Measurements from ENCODE around the gene ARID4B.
"Not testable (repeated sequence)": the region's sequence is repeated elsewhere in the genome, so short reads cannot be mapped to it uniquely, and the experiment has no call there.

The ARID4B gene

DNA sequence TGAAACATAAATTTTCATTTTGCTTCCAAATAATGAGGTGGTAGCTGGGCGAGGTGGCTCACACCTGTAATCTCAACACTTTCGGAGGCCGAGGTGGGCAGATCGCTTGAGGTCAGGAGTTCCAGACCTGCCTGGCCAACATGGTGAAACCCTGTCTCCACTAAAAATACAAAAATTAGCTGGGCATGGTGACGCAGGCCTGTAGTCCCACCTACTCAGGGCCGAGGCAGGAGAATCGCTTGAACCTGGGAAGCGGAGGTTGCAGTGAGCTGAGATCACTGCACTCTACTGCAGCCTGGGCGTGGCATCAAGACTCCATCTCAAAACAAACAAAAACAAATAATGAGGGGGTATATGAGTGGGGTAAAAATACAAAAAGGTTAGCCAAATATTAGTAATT is 168.0 kb downstream of the ARID4B start:
- not testable (repeated sequence) for H3K9me3 Mint-ChIP-seq, ATAC-seq, DNase-seq, H3K27me3 Mint-ChIP-seq
- H3K4me3 Mint-ChIP-seq: peak overlapping the region; percentile 75 to 93
- H3K27ac Mint-ChIP-seq: peak overlapping the region; percentile 37 to 97
- peaks cover 15% of the 10 kb centered on the region for H3K4me1 Mint-ChIP-seq

- H3K27me3 Mint-ChIP-seq, DNase-seq, ATAC-seq, H3K9me3 Mint-ChIP-seq: not testable (repeated sequence)
- Mint-ChIP-seq H3K27ac (peak overlapping the region in 1 of 2 donors; percentile 15), H3K4me3 (peak overlapping the region in 1 of 2 donors; percentile 93), H3K4me1 (peaks cover 21% of the 10 kb centered on the region)
Measured at GRCh38 chr1:235159284-235159683, 168.7 kb downstream of the ARID4B start.

GRCh38 chr1:235158680-235159079 is 169.3 kb downstream of the ARID4B start:
- no peaks in the 10 kb centered on the region for H3K27me3 Mint-ChIP-seq
- no peaks in the 10 kb centered on the region for H3K9me3 Mint-ChIP-seq
- peak overlapping the region in 1 of 2 donors; percentile 32 for H3K4me3 Mint-ChIP-seq
- peak overlapping the region in 1 of 2 donors; percentile 94 for H3K27ac Mint-ChIP-seq
- DNase-seq (no peak), ATAC-seq (no peak)
- peaks cover 27% of the 10 kb centered on the region for H3K4me1 Mint-ChIP-seq

- Mint-ChIP-seq H3K27ac (no peak overlapping the region), H3K27me3 (no peaks in the 10 kb centered on the region), H3K4me1 (peaks cover 29% of the 10 kb centered on the region), H3K9me3 (no peaks in the 10 kb centered on the region), H3K4me3 (no peak overlapping the region)
- ATAC-seq (no peak), DNase-seq (no peak)
Measured at GRCh38 chr1:235157150-235157549, 170.8 kb downstream of the ARID4B start.

DNA sequence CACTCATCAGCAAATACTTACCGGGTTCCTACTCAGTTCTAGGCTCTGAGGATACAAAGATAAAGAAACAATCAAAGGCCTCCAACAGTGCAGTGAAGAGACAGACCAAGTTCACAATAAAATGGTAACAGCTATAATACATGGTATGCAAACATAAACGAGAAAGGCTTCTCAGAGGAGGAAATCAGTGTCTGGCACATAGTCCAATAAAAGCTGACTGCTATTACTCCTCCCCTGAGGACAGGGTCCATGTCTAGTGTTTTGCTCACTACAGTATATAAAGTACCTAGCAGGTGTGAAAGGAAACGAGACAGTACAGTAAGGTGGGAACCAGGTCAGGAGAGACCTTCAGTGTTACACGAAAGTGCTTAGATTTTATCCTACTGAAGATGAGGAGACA is 171.2 kb downstream of the ARID4B start:
- Mint-ChIP-seq H3K27ac (no peak overlapping the region), H3K4me1 (peaks cover 26% of the 10 kb centered on the region), H3K9me3 (no peaks in the 10 kb centered on the region), H3K27me3 (no peaks in the 10 kb centered on the region), H3K4me3 (no peak overlapping the region)
- ATAC-seq (no peak), DNase-seq (no peak)

GRCh38 chr1:235156265-235156664 is 171.7 kb downstream of the ARID4B start:
- H3K27me3 Mint-ChIP-seq: no peaks in the 10 kb centered on the region
- peaks cover 28% of the 10 kb centered on the region for H3K4me1 Mint-ChIP-seq
- ATAC-seq (no peak), DNase-seq (no peak)
- no peaks in the 10 kb centered on the region for H3K9me3 Mint-ChIP-seq
- no peak overlapping the region for H3K27ac Mint-ChIP-seq
- no peak overlapping the region for H3K4me3 Mint-ChIP-seq

GRCh38 chr1:235152235-235152634 is 175.7 kb downstream of the ARID4B start:
- DNase-seq (no peak), ATAC-seq (no peak)
- Mint-ChIP-seq H3K9me3 (no peaks in the 10 kb centered on the region), H3K4me1 (peaks cover 32% of the 10 kb centered on the region), H3K27me3 (no peaks in the 10 kb centered on the region), H3K4me3 (no peak overlapping the region), H3K27ac (no peak overlapping the region)

- peak; percentile 40 for ATAC-seq
- Mint-ChIP-seq H3K9me3 (no peaks in the 10 kb centered on the region), H3K27me3 (no peaks in the 10 kb centered on the region), H3K27ac (peak overlapping the region; percentile 38 to 66), H3K4me1 (peaks cover 36% of the 10 kb centered on the region), H3K4me3 (no peak overlapping the region)
- no peak for DNase-seq
Measured at GRCh38 chr1:235151033-235151432, 176.9 kb downstream of the ARID4B start.

DNA sequence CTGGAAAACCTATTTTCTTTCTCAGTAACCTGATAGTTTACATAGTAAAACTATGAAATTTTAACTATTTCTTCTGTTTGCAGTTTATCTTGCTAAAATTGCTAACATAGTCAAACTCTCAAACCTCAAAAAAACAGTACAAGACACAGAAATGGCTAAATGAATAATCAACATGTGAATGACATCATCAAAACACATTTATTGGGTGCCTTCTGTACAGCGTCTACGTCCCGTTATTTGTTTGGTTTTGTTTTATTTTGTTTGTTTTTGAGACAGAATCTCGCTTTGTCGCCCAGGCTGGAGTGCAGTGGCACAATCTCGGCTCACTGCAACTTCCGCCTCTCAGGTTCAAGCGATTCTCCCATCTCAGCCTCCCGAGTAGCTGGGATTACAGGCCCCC is 178.2 kb downstream of the ARID4B start:
- Mint-ChIP-seq H3K4me1 (peaks cover 44% of the 10 kb centered on the region), H3K9me3 (no peaks in the 10 kb centered on the region), H3K27me3 (no peaks in the 10 kb centered on the region), H3K4me3 (no peak overlapping the region), H3K27ac (no peak overlapping the region)
- DNase-seq (no peak), ATAC-seq (no peak)

DNA sequence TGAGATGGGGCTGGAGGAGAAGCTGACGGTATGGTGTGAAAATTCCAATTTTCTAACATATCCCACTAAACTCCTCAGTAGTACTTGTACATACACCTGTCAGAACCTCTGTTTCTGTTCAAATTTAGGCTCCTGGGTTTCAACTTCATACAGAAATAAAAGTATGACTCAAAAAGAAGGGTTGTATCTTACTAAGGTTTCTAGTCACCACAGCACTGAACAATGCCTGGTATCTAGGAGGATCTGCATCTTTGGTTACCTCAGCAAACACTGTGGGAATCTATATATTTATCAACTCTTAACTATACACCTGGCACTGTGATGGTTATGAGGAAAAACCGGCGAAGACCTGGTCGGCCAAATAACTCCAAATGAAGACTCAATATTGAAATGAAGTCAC is 180.7 kb downstream of the ARID4B start:
- Mint-ChIP-seq H3K4me3 (no peak overlapping the region), H3K4me1 (peaks cover 31% of the 10 kb centered on the region), H3K27ac (no peak overlapping the region), H3K27me3 (no peaks in the 10 kb centered on the region), H3K9me3 (no peaks in the 10 kb centered on the region)
- ATAC-seq (peak; percentile 33), DNase-seq (no peak)

DNA sequence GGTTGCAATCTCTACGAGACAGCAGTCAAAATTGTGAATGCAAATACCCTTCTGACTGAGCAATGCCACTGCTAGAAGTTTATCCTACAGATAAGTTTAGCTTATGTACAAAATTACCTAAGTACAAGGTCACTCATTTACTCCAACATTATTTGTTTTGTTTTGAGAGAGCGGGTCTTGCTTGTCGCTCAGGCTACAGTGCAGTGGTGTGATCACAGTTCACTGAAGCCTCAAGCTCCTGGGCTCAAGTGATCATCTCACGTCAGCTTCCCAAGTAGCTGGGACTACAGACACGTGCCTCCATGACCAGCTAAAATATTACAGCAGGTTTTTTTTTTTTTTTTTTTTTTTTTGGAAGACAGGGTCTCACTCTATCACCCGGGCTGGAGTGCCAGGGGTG is 182.3 kb downstream of the ARID4B start:
- Mint-ChIP-seq H3K4me1 (peaks cover 27% of the 10 kb centered on the region), H3K4me3 (no peak overlapping the region), H3K9me3 (no peaks in the 10 kb centered on the region), H3K27ac (peak overlapping the region in 1 of 2 donors; percentile 48), H3K27me3 (no peaks in the 10 kb centered on the region)
- DNase-seq (no peak), ATAC-seq (no peak)

DNA sequence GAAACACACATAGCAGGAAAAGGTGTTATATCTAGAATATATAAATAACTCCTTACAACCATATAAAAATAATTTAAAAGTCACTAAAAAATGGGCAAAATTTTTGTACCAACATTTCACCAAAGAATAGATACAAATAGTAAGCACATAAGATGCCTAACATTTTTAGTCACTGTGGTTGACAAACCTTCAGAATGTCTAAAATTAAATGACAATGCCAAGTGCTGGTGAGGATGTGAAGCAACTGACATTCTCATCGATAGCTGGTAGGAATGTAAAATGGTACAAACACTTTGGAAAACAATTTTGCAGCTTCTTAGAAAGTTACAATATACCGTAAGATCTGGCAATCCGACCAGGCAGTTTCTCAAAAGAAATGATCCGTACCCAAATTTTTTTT is 185.0 kb downstream of the ARID4B start:
- ATAC-seq: no peak
- H3K27me3 Mint-ChIP-seq: no peaks in the 10 kb centered on the region

GRCh38 chr1:235139315-235139714 is 188.7 kb downstream of the ARID4B start:
- peak overlapping the region; percentile 41 to 89 for H3K27ac Mint-ChIP-seq
- ATAC-seq (no peak), DNase-seq (no peak)
- H3K4me3 Mint-ChIP-seq: no peak overlapping the region
- no peaks in the 10 kb centered on the region for H3K27me3 Mint-ChIP-seq
- H3K4me1 Mint-ChIP-seq: peaks cover 34% of the 10 kb centered on the region
- no peaks in the 10 kb centered on the region for H3K9me3 Mint-ChIP-seq

More for the DNA sequence above, 185.0 kb downstream of the ARID4B start:
- Mint-ChIP-seq H3K9me3 (no peaks in the 10 kb centered on the region), H3K27ac (no peak overlapping the region), H3K4me3 (no peak overlapping the region), H3K4me1 (peaks cover 39% of the 10 kb centered on the region)
- DNase-seq: no peak

DNA sequence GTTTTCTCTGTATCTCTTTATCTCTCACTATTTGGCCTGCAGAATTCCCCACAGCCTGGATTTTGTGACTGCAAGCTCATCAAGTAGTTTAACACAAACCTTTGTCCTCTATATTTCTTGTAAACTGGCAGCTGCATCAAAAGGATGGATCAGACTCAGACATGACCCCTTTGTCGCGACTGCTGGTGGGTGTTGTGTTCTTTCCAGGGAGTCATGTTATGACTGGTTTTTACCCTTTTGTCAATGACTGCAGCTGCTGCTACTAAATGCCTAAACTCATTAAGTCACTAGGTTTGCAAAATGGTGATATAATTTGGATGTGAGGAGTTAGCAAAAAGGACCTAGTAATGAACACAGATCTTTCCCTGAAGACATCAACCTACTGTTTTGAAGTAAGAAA is 189.2 kb downstream of the ARID4B start:
- Mint-ChIP-seq H3K9me3 (no peaks in the 10 kb centered on the region), H3K4me3 (no peak overlapping the region), H3K4me1 (peaks cover 34% of the 10 kb centered on the region), H3K27me3 (no peaks in the 10 kb centered on the region), H3K27ac (peak overlapping the region; percentile 75 to 89)
- ATAC-seq (peak; percentile 55), DNase-seq (no peak)

DNA sequence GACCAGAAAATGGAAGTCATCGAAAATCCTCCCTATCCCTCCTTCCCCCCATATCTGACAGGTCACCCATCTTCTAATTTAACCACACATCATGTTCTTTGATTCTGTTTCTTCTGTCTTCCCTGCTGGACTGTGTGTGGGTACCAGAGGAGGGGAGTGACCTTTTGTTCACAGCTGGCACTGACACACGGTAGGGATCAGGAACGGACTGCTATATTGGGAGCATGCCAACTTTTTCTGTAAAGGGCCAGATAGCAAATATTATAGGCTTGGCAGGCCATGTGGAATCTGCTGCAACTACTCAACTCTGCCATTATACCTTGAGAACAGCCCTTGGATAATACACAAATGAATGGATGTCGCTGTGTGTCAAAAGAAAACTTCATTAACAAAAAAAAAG is 191.9 kb downstream of the ARID4B start:
- H3K27ac Mint-ChIP-seq: no peak overlapping the region
- H3K9me3 Mint-ChIP-seq: no peaks in the 10 kb centered on the region
- H3K27me3 Mint-ChIP-seq: no peaks in the 10 kb centered on the region
- no peak for DNase-seq
- H3K4me1 Mint-ChIP-seq: peaks cover 30% of the 10 kb centered on the region
- no peak for ATAC-seq
- H3K4me3 Mint-ChIP-seq: no peak overlapping the region

DNA sequence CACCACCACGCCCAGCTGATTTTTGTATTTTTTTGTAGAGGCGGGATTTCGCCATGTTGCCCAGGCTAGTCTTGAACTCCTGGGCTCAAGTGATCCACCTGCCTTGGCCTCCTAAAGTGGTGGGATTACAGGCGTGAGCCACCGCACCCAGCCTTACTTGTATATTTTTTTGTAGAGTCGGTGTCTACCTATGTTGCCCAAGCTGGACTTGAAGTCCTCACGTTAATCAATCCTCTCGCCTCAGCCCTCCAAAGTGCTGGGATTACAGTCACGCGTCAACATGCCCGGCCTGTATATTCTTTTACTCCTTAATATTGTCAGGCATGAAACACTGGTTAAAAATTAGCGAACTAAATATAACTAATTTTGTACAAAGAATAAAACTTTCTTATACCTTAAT is 193.8 kb downstream of the ARID4B start:
- no peak overlapping the region for H3K27ac Mint-ChIP-seq
- no peaks in the 10 kb centered on the region for H3K27me3 Mint-ChIP-seq
- no peak for DNase-seq
- H3K4me1 Mint-ChIP-seq: peaks cover 23% of the 10 kb centered on the region
- no peak overlapping the region for H3K4me3 Mint-ChIP-seq
- H3K9me3 Mint-ChIP-seq: no peaks in the 10 kb centered on the region
- no peak for ATAC-seq

DNA sequence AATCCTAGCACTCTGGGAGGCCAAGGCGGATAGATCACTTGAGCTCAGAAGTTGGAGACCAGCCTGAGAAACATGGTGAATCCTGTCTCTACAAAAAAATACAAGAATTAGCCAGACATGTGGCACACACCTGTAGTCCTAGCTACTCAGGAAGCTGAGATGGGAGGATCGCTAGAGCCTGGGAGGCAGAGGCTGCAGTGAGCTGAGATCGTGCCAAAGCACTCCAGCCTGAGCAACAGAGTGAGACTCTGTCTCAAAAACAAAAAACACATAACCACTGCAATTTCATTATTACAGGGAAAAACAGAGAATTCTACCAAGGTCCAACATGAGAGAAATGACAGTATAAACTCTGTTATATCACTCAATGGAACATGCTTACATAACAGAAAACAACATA is 194.9 kb downstream of the ARID4B start:
- H3K27ac Mint-ChIP-seq: no peak overlapping the region
- H3K27me3 Mint-ChIP-seq: no peaks in the 10 kb centered on the region
- no peak for ATAC-seq
- peaks cover 19% of the 10 kb centered on the region for H3K4me1 Mint-ChIP-seq
- H3K9me3 Mint-ChIP-seq: no peaks in the 10 kb centered on the region
- DNase-seq: no peak
- H3K4me3 Mint-ChIP-seq: no peak overlapping the region
